Bronchial epithelial cell (primary cell): Measurements from ENCODE around the gene ZNF653. TPM values are rescaled to one million over a fixed set of nuclear protein-coding genes. Genes with fewer than 3 reads are reported as not detected.

ENCODE experiments used
- DNase-seq: peaks from one replicate; pipeline ENCODE4 v3.0.0-alpha.2; 2010; ENCODE audit warnings: low read depth
- FAIRE-seq: peaks from 2 replicates; lab custom pipeline; 2011; peaks lifted over from hg19 to GRCh38; lab: Jason Lieb, UNC
- H3K27me3 ChIP-seq: 2 replicates; pipeline ENCODE4 v1.5.1; 2011; ENCODE audit warnings: low read length; ENCODE audit not compliant: control insufficient read depth, insufficient read depth
- H3K36me3 ChIP-seq: 2 replicates; pipeline ENCODE4 v1.5.1; 2011; ENCODE audit warnings: low read length; ENCODE audit not compliant: control insufficient read depth, insufficient read depth
- H3K4me3 ChIP-seq: 2 replicates; pipeline ENCODE4 v1.5.1; 2011; ENCODE audit warnings: mild to moderate bottlenecking, low read depth, low read length, control low read depth
- CTCF ChIP-seq: IDR thresholded peaks from 2 replicates; pipeline ENCODE4 v1.5.1; 2011; ENCODE audit warnings: mild to moderate bottlenecking, moderate library complexity, low read length, control low read depth, inconsistent platforms; ENCODE audit not compliant: insufficient read depth, severe bottlenecking
- total RNA-seq: library from RNA; depleted of rRNA; stranded (reverse); fragments of >200 nt; gene quantifications from 2 replicates; pipeline ENCODE4 v1.2.1, GENCODE V29; 2014

The ZNF653 gene
- total RNA-seq, 1 donor from 2014 or later: 5.3 TPM

DNA sequence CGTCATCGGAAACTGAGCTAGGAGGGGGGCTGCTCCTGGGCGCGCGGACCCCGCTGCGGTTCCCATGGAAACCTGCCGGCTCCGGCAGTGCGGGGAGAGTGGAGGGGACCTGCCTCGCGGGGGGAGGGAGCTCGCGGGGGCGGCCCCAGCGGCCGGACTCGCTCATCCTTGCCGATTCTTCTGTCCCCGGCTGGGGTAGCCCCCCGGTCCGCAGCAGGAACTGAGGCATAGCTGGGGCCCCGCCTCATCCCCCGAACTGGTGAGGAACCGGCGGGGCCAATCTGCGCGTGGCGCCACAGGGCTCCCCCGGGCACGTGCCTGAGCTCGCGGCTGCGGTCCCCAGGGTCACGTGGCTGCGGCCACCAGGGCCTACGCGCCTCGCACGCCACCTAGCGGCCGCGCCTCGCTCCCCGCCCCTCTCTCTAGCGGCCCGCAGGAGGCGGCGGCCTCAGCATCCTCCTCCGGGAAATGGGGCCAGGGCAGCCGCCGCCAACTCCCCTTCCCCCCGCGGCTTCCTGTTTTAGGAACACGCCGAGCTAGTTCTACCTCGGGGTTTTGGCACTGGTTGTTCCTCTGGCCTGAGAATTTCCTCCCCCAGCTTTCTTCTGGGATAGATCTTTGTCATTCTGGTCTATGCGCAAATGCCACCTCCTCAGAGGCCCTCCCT, 23.1 kb downstream of the ZNF653 start:
- Histone ChIP-seq H3K36me3 (no peaks in the 10 kb centered on the region), H3K27me3 (peaks cover 15% of the 10 kb centered on the region), H3K4me3 (peak overlapping the region; percentile 26)
- DNase-seq (peak; percentile 32), FAIRE-seq (no peak)
- peak; percentile 88 for TF ChIP-seq CTCF

GRCh38 chr19:11481534-11482383, 23.9 kb downstream of the ZNF653 start:
- TF ChIP-seq CTCF: no peak
- Histone ChIP-seq H3K27me3 (peaks cover 15% of the 10 kb centered on the region), H3K4me3 (peak overlapping the region; percentile 26), H3K36me3 (no peaks in the 10 kb centered on the region)
- FAIRE-seq (no peak), DNase-seq (peak; percentile 65)

DNA sequence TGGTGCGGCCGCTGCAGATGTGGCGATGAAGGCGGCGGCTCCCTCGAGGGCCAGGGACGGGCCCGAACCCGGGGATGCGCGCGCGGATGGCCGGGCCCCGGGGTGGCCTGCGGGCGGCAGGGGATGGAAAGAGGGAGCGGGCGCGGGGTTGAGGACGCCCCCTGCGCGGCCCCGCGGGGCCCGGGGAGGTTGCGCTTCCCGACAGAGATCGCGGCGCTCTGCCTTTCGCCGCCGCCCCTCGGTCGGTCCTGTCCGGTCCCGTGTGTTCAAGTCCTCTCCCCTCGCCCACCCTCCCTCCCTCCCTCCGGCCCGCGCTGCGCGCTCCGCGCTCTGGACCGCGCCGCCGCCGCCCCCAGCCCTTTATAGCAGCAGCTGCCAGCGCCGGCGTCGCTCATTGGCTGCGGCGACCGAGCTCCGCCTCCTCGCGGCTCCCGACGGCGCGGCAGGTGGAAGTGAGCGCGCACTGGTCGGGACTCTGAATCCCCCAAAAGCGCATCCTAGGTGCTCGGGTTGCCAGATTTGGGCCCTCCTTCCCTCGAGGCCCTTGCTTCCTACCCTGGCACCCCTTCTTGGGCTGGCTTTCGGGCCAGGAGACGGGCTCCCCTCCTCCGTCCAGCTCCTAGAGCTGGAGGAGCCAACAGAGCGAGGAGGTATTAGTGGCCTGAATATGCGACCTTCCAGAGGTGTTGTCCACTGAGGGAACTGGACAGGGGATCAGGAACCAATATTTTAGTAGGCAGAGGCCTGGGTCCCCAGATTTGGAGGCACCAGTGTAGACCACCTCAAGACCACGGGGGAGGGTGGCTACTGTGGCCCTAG, 24.7 kb downstream of the ZNF653 start, which contains the start of gene ELAVL3:
Gene ELAVL3, minus strand, starts transcription at position 332 of the 819 bp plus-strand sequence. CDS start 438 bp downstream, outside the sequence.
- FAIRE-seq: no peak
- Histone ChIP-seq H3K27me3 (peaks cover 15% of the 10 kb centered on the region), H3K4me3 (no peak within 1 kb of the TSS), H3K36me3 (no peaks in the 10 kb centered on the region)
- no peak for TF ChIP-seq CTCF
- DNase-seq: no peak

- no peak for DNase-seq
- no peak for TF ChIP-seq CTCF
- Histone ChIP-seq H3K4me3 (no peak overlapping the region), H3K36me3 (no peaks in the 10 kb centered on the region), H3K27me3 (peaks cover 15% of the 10 kb centered on the region)
- FAIRE-seq: no peak
Measured at GRCh38 chr19:11479898-11480714, 25.5 kb downstream of the ZNF653 start.

DNA sequence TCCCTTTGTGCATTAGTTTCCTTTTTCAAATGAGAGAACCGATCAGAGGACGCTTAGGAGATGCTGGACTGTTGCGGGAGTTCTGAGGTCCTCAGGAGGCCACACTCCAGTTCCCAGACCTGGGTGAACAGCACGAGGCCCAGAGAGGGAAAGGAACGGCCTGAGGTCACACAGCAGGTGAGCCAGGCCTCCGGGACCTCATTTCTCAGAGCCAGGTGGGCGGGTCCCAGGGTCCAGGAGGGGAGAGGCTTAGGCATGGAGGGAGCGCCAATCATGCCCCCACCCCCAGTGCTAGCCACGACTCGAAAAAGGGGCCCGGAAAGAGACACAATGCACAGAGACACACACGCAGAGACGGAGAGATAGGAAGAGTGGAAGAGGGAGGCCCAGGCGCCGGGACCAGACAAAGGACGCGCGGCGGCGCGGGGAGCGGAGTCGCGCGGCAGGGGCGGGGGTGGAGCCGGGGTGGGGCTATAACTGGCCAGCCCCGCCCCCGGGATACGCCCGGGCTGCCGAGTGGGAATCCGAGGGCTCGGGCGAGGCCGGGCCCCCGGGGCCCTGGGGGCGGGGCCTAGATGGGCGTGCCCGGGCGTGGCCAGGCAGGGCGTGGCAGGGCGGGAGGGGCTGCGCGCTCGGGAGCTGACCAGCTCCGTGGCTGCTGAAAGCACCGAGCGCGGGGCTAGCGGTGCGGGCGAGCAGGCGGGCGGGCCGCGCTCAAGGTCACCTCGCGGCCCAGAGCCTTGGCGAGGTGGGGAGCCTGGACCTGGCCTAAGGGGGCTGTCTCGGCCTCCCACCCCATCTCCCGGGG, 26.3 kb downstream of the ZNF653 start:
- no peak for TF ChIP-seq CTCF
- FAIRE-seq (no peak), DNase-seq (no peak)
- Histone ChIP-seq H3K4me3 (no peak overlapping the region), H3K27me3 (peaks cover 15% of the 10 kb centered on the region), H3K36me3 (no peaks in the 10 kb centered on the region)
